Breast epithelium (tissue), 4 donors: ENCODE results near the gene EHHADH. TPM values are rescaled to one million over a fixed set of nuclear protein-coding genes. Genes with fewer than 3 reads are reported as not detected.

Experiments used
- DNase-seq, 2 donors: peaks; one replicate each; pipeline ENCODE4 v3.0.0-alpha.2; 2019; ENCODE audit warnings: low spot score in 2 of 2
- H3K27ac ChIP-seq, 2 donors: fragments of 200-600 bp; sonication (generic) in 1 of 2; one replicate each; pipeline ENCODE4 v1.5.1; 2016 to 2019; ENCODE audit warnings: mild to moderate bottlenecking in 1 of 2
- H3K27me3 ChIP-seq, 2 donors: fragments of 200-600 bp; sonication (generic) in 1 of 2; one replicate each; pipeline versions ENCODE4 v1.5.1 to v1.6.0; 2017 to 2019; ENCODE audit warnings: control low read depth in 1 of 2, mild to moderate bottlenecking in 1 of 2
- H3K36me3 ChIP-seq: fragments of 200-600 bp; one replicate; pipeline ENCODE4 v1.5.1; 2019
- H3K4me1 ChIP-seq, 2 donors: fragments of 200-600 bp; sonication (generic); one replicate each; pipeline ENCODE4 v1.5.1; 2016 to 2019; ENCODE audit warnings: control low read depth in 1 of 2
- H3K4me3 ChIP-seq, 3 donors: fragments of 200-600 bp; sonication (generic); 1 replicate in 2 of 3; 2 replicates in 1 of 3; pipeline ENCODE4 v1.5.1; 2016 to 2019; ENCODE audit warnings: mild to moderate bottlenecking in 3 of 3, moderate library complexity in 2 of 3
- H3K9me3 ChIP-seq, 2 donors: fragments of 200-600 bp; sonication (generic) in 1 of 2; one replicate each; pipeline ENCODE4 v1.5.1; 2016 to 2019; ENCODE audit warnings: control low read depth in 1 of 2
- POLR2A ChIP-seq: fragments of 450-650 bp; IDR thresholded peaks from one replicate; pipeline ENCODE4 v1.6.1; 2016; ENCODE audit warnings: antibody characterized with exemption, mild to moderate bottlenecking, moderate library complexity
- POLR2AphosphoS5 ChIP-seq, 3 donors: sonication (generic); formaldehyde crosslinking; IDR thresholded peaks; one replicate each; pipeline ENCODE4 v1.6.1; 2017; ENCODE audit warnings: antibody characterized with exemption in 3 of 3
- intact Hi-C: fragments of 100-400 bp; cut with DNase I; formaldehyde crosslinking; loops from one replicate; pipeline ENCODE4 v1.15.1; 2023; ENCODE audit warnings: low total_unique reads
- total RNA-seq, 3 donors: library from RNA; depleted of rRNA; stranded (reverse); fragments of >200 nt; gene quantifications; one replicate each; pipeline ENCODE4 v1.1.0, GENCODE V29; 2016
- TF ChIP-seq, protein P1 (sequence below), 3 donors: fragments of 450-650 bp; IDR thresholded peaks; one replicate each; pipeline ENCODE4 v1.5.1; 2016 to 2017; ENCODE audit warnings: antibody characterized with exemption in 3 of 3, mild to moderate bottlenecking in 3 of 3, moderate library complexity in 3 of 3

EHHADH gene
- total RNA-seq, 3 donors from 2014 or later, result 5.6 to 10.6 (median 6.7) TPM

DNA sequence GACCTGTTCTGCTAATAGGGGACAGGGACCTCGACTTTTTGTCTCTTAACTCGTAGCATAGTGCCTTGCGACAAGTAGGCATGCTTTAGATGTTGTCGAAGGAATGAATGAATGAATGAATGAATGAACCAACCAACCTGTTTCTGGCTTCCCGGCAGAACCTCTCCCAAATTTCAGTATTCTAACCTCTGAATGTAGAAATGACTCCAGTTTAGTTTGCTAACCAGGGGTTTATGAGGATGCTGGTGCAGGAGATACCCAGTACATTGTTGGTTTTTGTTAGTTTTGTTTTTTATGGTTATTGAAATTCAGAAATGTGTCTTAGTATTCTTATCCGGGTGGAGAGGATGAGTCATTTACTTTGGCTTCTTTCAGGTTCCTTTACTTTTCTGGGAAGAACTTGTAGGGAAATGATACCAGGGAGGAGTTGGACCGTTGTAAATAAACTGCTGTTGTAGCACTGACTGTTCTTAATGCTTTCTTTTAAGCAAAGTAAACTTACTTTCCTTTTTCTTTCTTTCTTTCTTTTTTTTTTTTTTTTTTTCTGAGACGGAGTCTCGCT lies 29.6 kb upstream of the EHHADH start:
- H3K4me1 ChIP-seq, result peaks cover 0 to 5% of the 10 kb centered on the region in 2 donors
- no peaks in the 10 kb centered on the region for H3K36me3 ChIP-seq
- peak overlapping the region in 1 of 2 donors; percentile 82 for H3K27ac ChIP-seq
- H3K4me3 ChIP-seq, result peak overlapping the region; percentile 60 to 81 (median 77)
- intact Hi-C loops, result no loop called here
- H3K9me3 ChIP-seq, result no peaks in the 10 kb centered on the region
- no peaks in the 10 kb centered on the region for H3K27me3 ChIP-seq
- TF ChIP-seq POLR2AphosphoS5 (IDR thresholded peaks at IDR 0.05) (no peak), POLR2A (no peak)
- TF ChIP-seq, protein P1, sequence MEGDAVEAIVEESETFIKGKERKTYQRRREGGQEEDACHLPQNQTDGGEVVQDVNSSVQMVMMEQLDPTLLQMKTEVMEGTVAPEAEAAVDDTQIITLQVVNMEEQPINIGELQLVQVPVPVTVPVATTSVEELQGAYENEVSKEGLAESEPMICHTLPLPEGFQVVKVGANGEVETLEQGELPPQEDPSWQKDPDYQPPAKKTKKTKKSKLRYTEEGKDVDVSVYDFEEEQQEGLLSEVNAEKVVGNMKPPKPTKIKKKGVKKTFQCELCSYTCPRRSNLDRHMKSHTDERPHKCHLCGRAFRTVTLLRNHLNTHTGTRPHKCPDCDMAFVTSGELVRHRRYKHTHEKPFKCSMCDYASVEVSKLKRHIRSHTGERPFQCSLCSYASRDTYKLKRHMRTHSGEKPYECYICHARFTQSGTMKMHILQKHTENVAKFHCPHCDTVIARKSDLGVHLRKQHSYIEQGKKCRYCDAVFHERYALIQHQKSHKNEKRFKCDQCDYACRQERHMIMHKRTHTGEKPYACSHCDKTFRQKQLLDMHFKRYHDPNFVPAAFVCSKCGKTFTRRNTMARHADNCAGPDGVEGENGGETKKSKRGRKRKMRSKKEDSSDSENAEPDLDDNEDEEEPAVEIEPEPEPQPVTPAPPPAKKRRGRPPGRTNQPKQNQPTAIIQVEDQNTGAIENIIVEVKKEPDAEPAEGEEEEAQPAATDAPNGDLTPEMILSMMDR (IDR thresholded peaks at IDR 0.05), result no peak
- DNase-seq, result no peak

DNA sequence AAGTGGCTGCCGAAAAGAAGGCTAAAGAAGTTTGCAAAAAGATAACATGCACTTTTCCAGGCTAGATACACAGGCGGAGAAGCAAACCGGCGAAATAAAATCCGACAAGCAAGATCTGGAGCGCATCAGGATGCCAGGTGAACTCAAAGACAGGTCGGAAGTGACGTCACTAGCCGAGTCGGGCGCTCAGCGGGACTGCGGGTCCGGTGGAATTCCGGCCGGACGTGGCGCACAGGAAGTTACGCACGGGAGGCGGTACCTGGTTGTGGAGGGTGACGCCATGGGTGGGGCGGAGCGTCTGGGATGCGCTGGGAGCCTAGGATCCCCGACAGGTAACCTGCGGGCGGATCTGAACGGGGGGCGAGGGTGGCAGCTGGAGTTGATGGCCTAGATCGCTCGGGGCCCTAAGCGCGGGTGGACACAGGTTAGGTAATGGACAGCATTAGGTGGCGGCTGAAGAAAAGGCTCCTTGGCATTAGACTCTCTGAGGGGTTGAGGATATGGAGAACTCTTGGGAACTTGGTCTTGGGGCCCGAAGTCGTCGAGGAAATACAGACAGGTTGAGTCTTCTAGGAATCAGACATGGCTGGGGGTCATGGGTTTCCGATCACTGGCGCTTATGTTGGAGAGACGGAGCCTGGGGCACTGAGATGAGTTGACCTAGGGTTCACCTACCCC lies 29.0 kb upstream of the EHHADH start:
- DNase-seq, result peak; percentile 97
- H3K4me1 ChIP-seq, result peaks cover 0 to 5% of the 10 kb centered on the region in 2 donors
- peak overlapping the region; percentile 60 to 81 (median 77) for H3K4me3 ChIP-seq
- H3K27me3 ChIP-seq, result no peaks in the 10 kb centered on the region
- peak overlapping the region; percentile 76 to 82 for H3K27ac ChIP-seq
- no peaks in the 10 kb centered on the region for H3K36me3 ChIP-seq
- intact Hi-C loops, result no loop called here
- TF ChIP-seq, protein P1 (IDR thresholded peaks at IDR 0.05), result no peak
- TF ChIP-seq POLR2A (no peak), POLR2AphosphoS5 (IDR thresholded peaks at IDR 0.05) (peak; percentile 72 to 94 (median 77))
- H3K9me3 ChIP-seq, result no peaks in the 10 kb centered on the region

DNA sequence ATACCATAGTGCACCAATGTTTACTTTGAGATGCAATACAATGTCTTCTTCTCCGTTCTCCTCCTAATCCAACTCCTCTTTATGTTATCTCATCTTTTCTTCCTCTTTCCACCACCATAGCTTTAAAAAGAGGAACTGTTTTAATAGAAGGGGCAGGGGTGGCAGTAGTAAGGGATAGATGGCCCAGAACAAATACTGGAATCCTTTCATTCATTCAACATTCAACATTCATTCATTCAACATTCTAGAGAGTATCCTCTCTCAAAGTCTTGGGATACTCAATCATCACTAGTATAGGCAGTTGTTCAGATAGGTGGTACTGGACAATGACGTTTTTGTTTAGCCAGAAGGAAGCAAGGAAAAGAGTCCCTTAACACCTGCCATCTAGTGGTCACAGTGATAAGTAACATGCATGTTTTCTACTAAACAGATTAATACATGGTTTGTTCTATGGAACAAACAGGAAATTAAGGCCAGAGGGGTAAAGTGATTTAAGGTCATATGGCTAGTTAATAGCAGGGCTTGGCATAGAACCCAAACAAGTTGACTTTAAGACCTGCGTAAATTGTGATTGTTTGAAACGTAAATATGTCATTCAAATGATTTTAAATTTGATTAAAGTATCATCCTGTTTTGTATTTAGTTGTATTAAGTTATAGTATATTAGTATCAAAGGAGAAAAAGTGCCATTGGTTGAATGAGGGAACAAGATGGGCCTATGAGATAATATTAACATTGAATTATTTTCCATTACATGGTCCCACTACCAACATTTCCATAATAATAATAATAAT lies 26.9 kb upstream of the EHHADH start:
- intact Hi-C loops, result no loop called here
- H3K27ac ChIP-seq, result no peak overlapping the region
- no peaks in the 10 kb centered on the region for H3K27me3 ChIP-seq
- no peaks in the 10 kb centered on the region for H3K36me3 ChIP-seq
- no peak for TF ChIP-seq POLR2A
- TF ChIP-seq, protein P1 (IDR thresholded peaks at IDR 0.05), result peak; percentile 9 to 40 (median 27)
- no peak for DNase-seq
- H3K9me3 ChIP-seq, result no peaks in the 10 kb centered on the region
- peaks cover 0 to 5% of the 10 kb centered on the region in 2 donors for H3K4me1 ChIP-seq
- no peak overlapping the region for H3K4me3 ChIP-seq

DNA sequence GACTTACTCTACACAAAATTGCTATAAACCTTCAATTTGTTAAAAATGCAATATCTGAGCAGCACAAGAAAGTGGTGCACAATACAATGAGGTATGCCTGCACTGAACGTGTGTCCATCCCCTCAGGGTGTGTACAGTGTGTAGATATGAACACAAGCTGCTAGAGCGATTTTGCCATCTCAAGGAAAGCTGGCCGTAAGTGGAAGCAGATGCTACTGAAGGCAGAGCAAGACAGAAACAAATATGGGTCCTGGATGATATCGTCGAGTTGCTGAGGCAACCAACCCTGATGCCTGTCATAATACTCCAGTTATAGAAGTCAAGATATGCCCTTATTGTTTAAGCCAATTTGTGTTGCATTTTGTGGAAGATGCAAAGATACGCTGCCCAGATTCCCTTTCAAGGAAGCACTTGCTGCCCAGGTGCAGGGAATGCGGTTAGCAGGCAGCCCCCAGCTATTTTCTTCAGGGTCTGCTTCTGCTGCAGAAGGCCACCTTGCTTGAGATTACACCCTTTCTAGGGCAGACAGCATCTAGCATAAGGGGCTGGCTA lies 25.8 kb upstream of the EHHADH start:
- no peaks in the 10 kb centered on the region for H3K9me3 ChIP-seq
- intact Hi-C loops, result no loop called here
- no peak overlapping the region for H3K4me3 ChIP-seq
- H3K27ac ChIP-seq, result no peak overlapping the region
- H3K27me3 ChIP-seq, result no peaks in the 10 kb centered on the region
- TF ChIP-seq POLR2AphosphoS5 (IDR thresholded peaks at IDR 0.05) (no peak), POLR2A (no peak)
- TF ChIP-seq, protein P1 (IDR thresholded peaks at IDR 0.05), result no peak
- no peaks in the 10 kb centered on the region for H3K36me3 ChIP-seq
- H3K4me1 ChIP-seq, result peaks cover 0 to 5% of the 10 kb centered on the region in 2 donors
- DNase-seq, result no peak
